Thyroid gland (tissue), 4 donors: ENCODE results near the gene MVB12B.

ENCODE experiments used
- CTCF ChIP-seq, 6 experiments: fragments of 200-600 bp in 3 of 6; fragments of 450-650 bp in 3 of 6; sonication (generic) in 3 of 6; IDR thresholded peaks; one replicate each; pipeline ENCODE4 v1.5.1; 2016 to 2019; ENCODE audit warnings: antibody characterized with exemption in 6 of 6, mild to moderate bottlenecking in 2 of 6, inconsistent platforms in 1 of 6, moderate library complexity in 1 of 6
- POLR2A ChIP-seq, 2 donors: fragments of 450-650 bp; IDR thresholded peaks; one replicate each; pipeline ENCODE4 v1.6.1; 2017; ENCODE audit warnings: antibody characterized with exemption in 2 of 2, mild to moderate bottlenecking in 2 of 2, moderate library complexity in 1 of 2

DNA sequence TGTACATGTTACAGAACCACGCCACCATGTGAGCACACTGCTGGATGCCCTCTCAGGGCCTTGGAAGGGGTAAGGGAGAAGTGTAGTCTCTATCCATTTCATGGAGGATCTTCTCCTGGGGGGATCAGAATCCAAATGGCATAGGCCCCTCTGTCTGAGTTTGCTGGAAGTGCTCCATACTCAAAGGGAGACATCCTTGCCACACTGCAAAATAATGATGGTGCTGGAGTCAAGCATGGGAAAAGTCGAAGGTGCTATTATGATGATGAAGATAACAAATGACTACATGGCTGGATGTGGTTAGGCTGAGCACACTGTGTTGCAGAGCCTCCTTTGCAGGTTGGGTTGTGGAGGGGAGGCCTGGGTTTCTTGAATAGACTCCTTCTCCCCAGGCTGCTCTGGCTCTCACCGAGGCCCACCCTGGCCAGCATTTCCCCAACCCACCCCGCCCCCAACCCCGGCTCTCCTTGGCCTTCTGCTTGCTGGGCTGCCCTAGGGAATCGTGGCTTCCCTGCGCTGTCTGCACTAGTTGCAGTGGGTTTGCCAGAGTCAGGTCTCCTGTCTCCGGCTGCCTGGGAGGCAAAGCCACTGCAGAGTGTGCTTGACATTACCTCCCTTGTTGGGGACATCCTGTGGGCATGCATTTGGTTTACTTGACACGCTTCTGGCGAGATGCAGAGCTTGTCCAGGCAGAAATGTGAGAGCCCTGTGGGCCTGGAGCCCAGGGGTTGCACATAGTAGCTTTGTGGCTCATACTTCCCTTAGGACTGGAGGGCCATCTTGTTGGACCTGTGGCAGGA, 3.0 kb downstream of the MVB12B start:
- TF ChIP-seq CTCF (IDR thresholded peaks at IDR 0.05) (no peak), POLR2A (IDR thresholded peaks at IDR 0.05) (no peak)
